Type B pancreatic cell (in vitro differentiated cells): ENCODE data around the gene HEG1. TPM values are rescaled to one million over a fixed set of nuclear protein-coding genes. Genes with fewer than 3 reads are reported as not detected.
A peak's percentile ranks its signal among the peaks of the same experiment; 100 is the strongest.

Source experiments
- DNase-seq: peaks from one replicate; pipeline ENCODE4 v3.0.0; 2021; ENCODE audit warnings: mixed read lengths; ENCODE audit not compliant: unreplicated experiment; ENCODE audit errors: extremely low spot score
- H3K27ac Mint-ChIP-seq: 2 replicates; pipeline ENCODE4 v1.8.0; 2021; ENCODE audit warnings: mild to moderate bottlenecking, mixed read lengths
- H3K27me3 Mint-ChIP-seq: 2 replicates; pipeline ENCODE4 v1.8.0; 2021; ENCODE audit warnings: mixed read lengths
- H3K36me3 Mint-ChIP-seq: 2 replicates; pipeline ENCODE4 v1.8.0; 2021; ENCODE audit warnings: mixed read lengths
- H3K4me1 Mint-ChIP-seq: one replicate; pipeline ENCODE4 v1.8.0; 2021; ENCODE audit warnings: mixed read lengths; ENCODE audit not compliant: unreplicated experiment
- H3K4me3 Mint-ChIP-seq: 2 replicates; pipeline ENCODE4 v1.8.0; 2021; ENCODE audit warnings: mild to moderate bottlenecking, mixed read lengths
- H3K9me3 Mint-ChIP-seq: 2 replicates; pipeline ENCODE4 v1.8.0; 2021; ENCODE audit warnings: mixed read lengths
- CTCF ChIP-seq: fragments of 200-600 bp; sonication (generic); conservative IDR thresholded peaks from 2 replicates; pipeline ENCODE4 v1.5.0; 2021; ENCODE audit warnings: antibody characterized with exemption, mild to moderate bottlenecking
- total RNA-seq: library from RNA; stranded (reverse); gene quantifications from 2 replicates; pipeline ENCODE4 v1.2.1, GENCODE V29; 2021; ENCODE audit warnings: low replicate concordance

The HEG1 gene
- total RNA-seq, 1 donor from 2014 or later, result 43.1 TPM

- DNase-seq, result no peak
- peaks cover 21% of the 10 kb centered on the region for H3K4me1 Mint-ChIP-seq
- peaks cover 5% of the 10 kb centered on the region for H3K36me3 Mint-ChIP-seq
- no peak overlapping the region for H3K4me3 Mint-ChIP-seq
- TF ChIP-seq CTCF, result peak; percentile 57
- no peak overlapping the region for H3K27ac Mint-ChIP-seq
- no peaks in the 10 kb centered on the region for H3K27me3 Mint-ChIP-seq
- no peaks in the 10 kb centered on the region for H3K9me3 Mint-ChIP-seq
These were observed 19.9 kb upstream of the HEG1 start for GRCh38 chr3:125075738-125076137.

- TF ChIP-seq CTCF, result no peak
- Mint-ChIP-seq H3K4me3 (no peak overlapping the region), H3K36me3 (no peaks in the 10 kb centered on the region), H3K9me3 (no peaks in the 10 kb centered on the region), H3K4me1 (peaks cover 21% of the 10 kb centered on the region), H3K27me3 (no peaks in the 10 kb centered on the region), H3K27ac (no peak overlapping the region)
- no peak for DNase-seq
These were observed 17.7 kb upstream of the HEG1 start for GRCh38 chr3:125073390-125073905.

DNA sequence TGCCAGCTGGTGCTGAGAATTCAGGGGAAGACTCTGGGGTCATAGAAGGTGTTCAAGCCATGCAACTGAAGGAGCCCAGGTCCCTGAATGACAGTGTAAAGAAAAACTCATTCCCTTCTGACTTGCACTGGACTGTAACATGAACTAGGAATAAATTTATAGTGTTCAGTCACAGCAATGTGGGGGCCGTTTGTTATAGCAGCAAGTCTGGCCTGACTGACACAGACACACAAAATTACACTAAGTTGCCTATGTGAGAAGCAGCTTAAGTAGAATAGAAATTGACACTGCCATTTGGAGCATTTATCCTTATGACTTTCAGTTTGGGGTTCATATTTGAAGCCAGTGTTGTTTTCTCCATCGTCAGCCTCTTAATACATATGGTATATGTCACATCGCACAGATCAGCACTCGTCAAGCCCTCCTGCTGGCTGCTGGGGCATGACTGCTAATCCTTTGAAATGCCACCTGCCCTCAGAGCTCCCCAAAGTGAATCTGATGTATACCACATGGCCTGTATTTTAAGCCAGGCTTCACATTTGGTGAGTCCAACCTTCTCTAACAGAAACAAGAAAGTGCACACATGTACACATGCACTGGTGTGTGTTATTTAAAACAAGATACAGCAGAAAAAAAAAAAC lies 17.1 kb upstream of the HEG1 start:
- peaks cover 21% of the 10 kb centered on the region for H3K4me1 Mint-ChIP-seq
- no peak overlapping the region for H3K27ac Mint-ChIP-seq
- no peaks in the 10 kb centered on the region for H3K27me3 Mint-ChIP-seq
- H3K36me3 Mint-ChIP-seq, result no peaks in the 10 kb centered on the region
- DNase-seq, result no peak
- no peak overlapping the region for H3K4me3 Mint-ChIP-seq
- no peak for TF ChIP-seq CTCF
- no peaks in the 10 kb centered on the region for H3K9me3 Mint-ChIP-seq

GRCh38 chr3:125072301-125072700 lies 16.5 kb upstream of the HEG1 start:
- H3K4me3 Mint-ChIP-seq, result no peak overlapping the region
- no peaks in the 10 kb centered on the region for H3K36me3 Mint-ChIP-seq
- H3K9me3 Mint-ChIP-seq, result no peaks in the 10 kb centered on the region
- peaks cover 3% of the 10 kb centered on the region for H3K27me3 Mint-ChIP-seq
- no peak for TF ChIP-seq CTCF
- DNase-seq, result no peak
- H3K27ac Mint-ChIP-seq, result no peak overlapping the region
- H3K4me1 Mint-ChIP-seq, result peaks cover 23% of the 10 kb centered on the region

- Mint-ChIP-seq H3K4me1 (peaks cover 14% of the 10 kb centered on the region), H3K27ac (no peak overlapping the region), H3K4me3 (no peak overlapping the region), H3K9me3 (no peaks in the 10 kb centered on the region), H3K36me3 (no peaks in the 10 kb centered on the region), H3K27me3 (peaks cover 8% of the 10 kb centered on the region)
- no peak for DNase-seq
- TF ChIP-seq CTCF, result no peak
These were observed 14.4 kb upstream of the HEG1 start for GRCh38 chr3:125069968-125070745.
